ENCODE results near the gene SRGAP2B.
"Not testable (repeated sequence)": the region's sequence is repeated elsewhere in the genome, so short reads cannot be mapped to it uniquely, and the experiment has no call there.

Gene SRGAP2B

GRCh38 chr1:145074021-145074559 lies 21.0 kb downstream of the SRGAP2B start:
- H3K27me3 ChIP-seq (replicated peaks; ENCODE audit: control insufficient read depth, insufficient read depth, low read length); DNase-seq (ENCODE audit: extremely low read depth, insufficient read length); H3K4me3 ChIP-seq (replicated peaks; ENCODE audit: low read depth, low read length); H3K36me3 ChIP-seq (ENCODE audit: control insufficient read depth, insufficient read depth, low read length): not testable (repeated sequence)

DNA sequence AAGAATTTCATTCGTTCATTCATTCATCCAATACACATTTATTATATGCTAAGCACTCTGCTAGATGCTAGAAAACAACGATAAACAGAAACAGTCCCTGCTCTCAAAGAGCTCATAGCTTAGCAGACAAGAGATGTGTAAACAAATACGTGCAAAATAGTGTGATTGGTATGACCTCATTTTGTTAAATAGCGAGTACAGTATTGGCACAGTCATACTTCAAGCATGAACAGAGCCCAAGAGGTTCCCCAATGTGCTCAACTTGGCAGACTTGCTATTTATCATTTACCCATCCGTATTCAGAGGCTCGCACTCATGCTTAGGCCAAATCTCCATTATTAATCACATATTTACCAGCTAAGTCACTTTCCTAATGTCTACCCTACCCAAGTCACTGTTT lies 23.6 kb downstream of the SRGAP2B start:
- DNase-seq (ENCODE audit: extremely low read depth, insufficient read length); H3K27me3 ChIP-seq (replicated peaks; ENCODE audit: control insufficient read depth, insufficient read depth, low read length); H3K36me3 ChIP-seq (ENCODE audit: control insufficient read depth, insufficient read depth, low read length); H3K4me3 ChIP-seq (replicated peaks; ENCODE audit: low read depth, low read length): not testable (repeated sequence)

GRCh38 chr1:145066486-145066885 lies 28.6 kb downstream of the SRGAP2B start:
- not testable (repeated sequence) for H3K4me3 ChIP-seq (replicated peaks; ENCODE audit: low read depth, low read length); H3K27me3 ChIP-seq (replicated peaks; ENCODE audit: control insufficient read depth, insufficient read depth, low read length); DNase-seq (ENCODE audit: extremely low read depth, insufficient read length); H3K36me3 ChIP-seq (ENCODE audit: control insufficient read depth, insufficient read depth, low read length)

DNA sequence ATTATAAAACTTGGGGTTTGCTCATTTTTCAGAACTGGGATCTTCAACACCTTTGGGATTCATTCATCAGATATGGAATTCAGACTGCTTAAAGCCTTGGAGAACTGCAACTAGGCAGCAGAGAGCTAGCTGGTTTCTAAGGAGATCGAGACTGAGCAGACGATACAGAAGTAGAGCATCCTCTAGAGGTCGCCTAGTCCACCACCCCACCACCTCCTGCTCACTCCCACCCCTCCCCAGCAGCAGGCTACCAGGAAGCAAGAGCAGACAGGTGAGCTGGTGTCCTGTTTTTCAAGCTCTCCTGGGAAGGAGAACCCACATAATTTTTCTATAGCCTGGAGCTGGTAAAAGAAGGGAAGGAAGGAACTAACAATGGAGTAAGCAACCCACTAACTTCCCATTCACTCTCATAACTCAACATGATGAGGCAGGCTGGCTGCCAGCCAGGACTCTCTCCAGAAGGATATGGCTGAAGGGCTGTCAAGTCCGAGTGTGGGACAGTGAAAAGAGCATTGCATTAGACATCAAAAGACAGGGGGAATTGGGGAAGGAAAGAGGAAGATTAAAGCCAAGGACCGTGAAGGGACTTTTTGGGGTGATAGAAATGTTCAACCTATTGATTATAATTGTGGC lies 29.8 kb downstream of the SRGAP2B start:
- not testable (repeated sequence) for H3K27me3 ChIP-seq (replicated peaks; ENCODE audit: control insufficient read depth, insufficient read depth, low read length); H3K36me3 ChIP-seq (ENCODE audit: control insufficient read depth, insufficient read depth, low read length); DNase-seq (ENCODE audit: extremely low read depth, insufficient read length); H3K4me3 ChIP-seq (replicated peaks; ENCODE audit: low read depth, low read length)

- not testable (repeated sequence) for H3K4me3 ChIP-seq (replicated peaks; ENCODE audit: low read depth, low read length); H3K27me3 ChIP-seq (replicated peaks; ENCODE audit: control insufficient read depth, insufficient read depth, low read length); DNase-seq (ENCODE audit: extremely low read depth, insufficient read length); H3K36me3 ChIP-seq (ENCODE audit: control insufficient read depth, insufficient read depth, low read length)
Observed at GRCh38 chr1:145063941-145064648, 31.0 kb downstream of the SRGAP2B start.

GRCh38 chr1:145063285-145063684 lies 31.8 kb downstream of the SRGAP2B start:
- H3K27me3 ChIP-seq (replicated peaks; ENCODE audit: control insufficient read depth, insufficient read depth, low read length); H3K36me3 ChIP-seq (ENCODE audit: control insufficient read depth, insufficient read depth, low read length); DNase-seq (ENCODE audit: extremely low read depth, insufficient read length); H3K4me3 ChIP-seq (replicated peaks; ENCODE audit: low read depth, low read length): not testable (repeated sequence)

GRCh38 chr1:145058184-145058583 lies 36.9 kb downstream of the SRGAP2B start:
- H3K4me3 ChIP-seq (replicated peaks; ENCODE audit: low read depth, low read length); H3K36me3 ChIP-seq (ENCODE audit: control insufficient read depth, insufficient read depth, low read length); H3K27me3 ChIP-seq (replicated peaks; ENCODE audit: control insufficient read depth, insufficient read depth, low read length); DNase-seq (ENCODE audit: extremely low read depth, insufficient read length): not testable (repeated sequence)

DNA sequence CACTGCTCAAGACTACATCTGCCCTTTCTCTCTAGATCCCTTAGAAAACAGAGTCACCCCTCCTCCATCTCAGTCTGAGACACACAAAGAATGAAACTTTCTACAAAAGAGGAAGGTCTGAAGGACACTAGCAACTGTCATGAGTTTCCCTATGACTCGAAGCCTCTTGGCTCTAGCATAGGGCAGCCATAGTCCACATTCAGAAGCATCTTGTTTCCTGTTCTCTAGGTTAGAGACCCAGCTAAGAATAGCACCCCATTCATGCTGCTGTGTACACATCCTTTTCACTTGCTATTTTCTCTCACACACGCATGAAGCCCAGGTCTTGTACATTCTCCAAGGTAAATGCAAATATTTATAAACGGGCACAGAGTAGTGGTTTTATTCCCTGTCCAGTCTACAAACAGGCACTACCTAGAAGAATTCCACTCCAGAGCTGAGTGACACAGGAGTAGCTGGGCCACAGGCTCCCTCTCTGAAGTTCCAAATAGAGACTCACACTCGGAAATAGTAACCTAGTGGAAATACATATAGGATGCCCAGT lies 39.8 kb downstream of the SRGAP2B start:
- H3K27me3 ChIP-seq (replicated peaks; ENCODE audit: control insufficient read depth, insufficient read depth, low read length); H3K36me3 ChIP-seq (ENCODE audit: control insufficient read depth, insufficient read depth, low read length); H3K4me3 ChIP-seq (replicated peaks; ENCODE audit: low read depth, low read length); DNase-seq (ENCODE audit: extremely low read depth, insufficient read length): not testable (repeated sequence)

DNA sequence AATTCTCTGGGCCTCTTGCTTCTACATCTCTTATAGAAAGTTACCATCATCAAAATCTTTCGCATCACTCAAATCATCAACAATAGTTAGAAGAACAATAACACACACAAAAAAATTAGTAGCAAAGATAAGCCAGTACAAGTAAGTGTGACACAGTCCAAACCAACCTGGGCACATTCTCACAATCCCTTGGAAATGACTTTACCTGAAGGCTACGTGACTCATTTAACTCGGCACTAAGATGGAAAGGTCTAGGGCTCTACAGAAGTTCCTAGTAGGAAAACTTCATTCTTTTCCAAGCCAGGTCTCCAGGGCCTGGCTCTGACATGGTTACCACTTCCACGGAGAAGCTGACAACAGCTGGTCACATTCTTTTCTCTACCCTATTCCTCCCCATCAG lies 41.7 kb downstream of the SRGAP2B start:
- DNase-seq (ENCODE audit: extremely low read depth, insufficient read length); H3K27me3 ChIP-seq (replicated peaks; ENCODE audit: control insufficient read depth, insufficient read depth, low read length); H3K4me3 ChIP-seq (replicated peaks; ENCODE audit: low read depth, low read length); H3K36me3 ChIP-seq (ENCODE audit: control insufficient read depth, insufficient read depth, low read length): not testable (repeated sequence)

- DNase-seq (ENCODE audit: extremely low read depth, insufficient read length); H3K27me3 ChIP-seq (replicated peaks; ENCODE audit: control insufficient read depth, insufficient read depth, low read length); H3K4me3 ChIP-seq (replicated peaks; ENCODE audit: low read depth, low read length); H3K36me3 ChIP-seq (ENCODE audit: control insufficient read depth, insufficient read depth, low read length): not testable (repeated sequence)
Observed at GRCh38 chr1:145052019-145052776, 42.9 kb downstream of the SRGAP2B start.

- not testable (repeated sequence) for H3K36me3 ChIP-seq (ENCODE audit: control insufficient read depth, insufficient read depth, low read length); DNase-seq (ENCODE audit: extremely low read depth, insufficient read length); H3K4me3 ChIP-seq (replicated peaks; ENCODE audit: low read depth, low read length); H3K27me3 ChIP-seq (replicated peaks; ENCODE audit: control insufficient read depth, insufficient read depth, low read length)
Observed at GRCh38 chr1:145048181-145048856, 46.8 kb downstream of the SRGAP2B start.

DNA sequence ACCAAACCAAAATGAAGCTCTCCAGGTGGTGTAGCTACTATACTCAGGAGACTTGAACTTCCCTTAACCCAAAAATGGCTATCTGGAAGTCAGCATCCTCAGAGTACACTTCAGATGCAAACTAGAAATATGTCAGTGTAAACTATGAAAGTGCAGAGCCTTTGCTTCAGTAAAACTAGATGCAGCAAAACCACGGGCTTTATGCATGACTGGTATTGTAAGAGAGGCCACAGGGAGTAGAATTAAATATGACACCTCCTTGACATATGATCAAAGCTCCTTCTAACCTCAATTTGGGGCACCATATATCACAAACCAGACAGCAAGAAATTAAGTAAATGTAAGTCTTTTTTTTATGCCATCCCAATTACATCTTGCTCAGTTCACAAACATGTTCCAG lies 47.6 kb downstream of the SRGAP2B start:
- H3K4me3 ChIP-seq (replicated peaks; ENCODE audit: low read depth, low read length); H3K36me3 ChIP-seq (ENCODE audit: control insufficient read depth, insufficient read depth, low read length); H3K27me3 ChIP-seq (replicated peaks; ENCODE audit: control insufficient read depth, insufficient read depth, low read length); DNase-seq (ENCODE audit: extremely low read depth, insufficient read length): not testable (repeated sequence)

GRCh38 chr1:145045571-145046273 lies 49.4 kb downstream of the SRGAP2B start:
- not testable (repeated sequence) for H3K4me3 ChIP-seq (replicated peaks; ENCODE audit: low read depth, low read length)

More at GRCh38 chr1:145045571-145046273, 49.4 kb downstream of the SRGAP2B start:
- H3K27me3 ChIP-seq (replicated peaks; ENCODE audit: control insufficient read depth, insufficient read depth, low read length); DNase-seq (ENCODE audit: extremely low read depth, insufficient read length); H3K36me3 ChIP-seq (ENCODE audit: control insufficient read depth, insufficient read depth, low read length): not testable (repeated sequence)

Measured in GM06990 (cell line).